K562 (cell line): ENCODE measurements around the gene TENM4. TPM values are rescaled to one million over a fixed set of nuclear protein-coding genes. Genes with fewer than 3 reads are reported as not detected.

Experiments used
- KHSRP ChIP-seq: fragments of 450-650 bp; IDR thresholded peaks from 2 replicates; pipeline ENCODE4 v1.6.1; 2017
- MGA ChIP-seq: fragments of 450-650 bp; IDR thresholded peaks from 2 replicates; pipeline ENCODE4 v1.6.1; 2016; ENCODE audit warnings: mild to moderate bottlenecking, moderate library complexity
- ZNF79 ChIP-seq: fragments of 250-450 bp; sonication (Bioruptor Pico); IDR thresholded peaks from 2 replicates; pipeline ENCODE4 v1.4.0; 2020; ENCODE audit warnings: low read depth, mild to moderate bottlenecking, moderate library complexity
- ZSCAN32 ChIP-seq: fragments of 450-650 bp; formaldehyde crosslinking; IDR thresholded peaks from 2 replicates; pipeline ENCODE4 v1.4.0; 2020; ENCODE audit warnings: mild to moderate bottlenecking, moderate library complexity
- polyA plus RNA-seq, 8 experiments: library from polyadenylated mRNA; depleted of rRNA in 4 of 8; stranded (reverse) in 5 of 8; unstranded in 3 of 8; fragments of >200 nt; fragmentation: Nextera tagmentation in 2 of 8; fragmentation: Illumina TruSeq in 1 of 8; extraction: Ambion mirVana in 2 of 8; extraction: Trizol in 1 of 8; gene quantifications; 2 replicates each; pipeline versions ENCODE4 v1.2.1 to v1.2.3, GENCODE V29; 2011 to 2014; ENCODE audit warnings: inconsistent platforms in 1 of 8, missing spikeins in 1 of 8
- total RNA-seq, 7 experiments: library from RNA; depleted of rRNA in 6 of 7; stranded (reverse); fragments of >200 nt in 6 of 7; fragmentation: Illumina TruSeq in 2 of 7; extraction: Trizol in 2 of 7; gene quantifications; 2 replicates each; pipeline versions ENCODE4 v1.2.1 to v1.2.3, GENCODE V29; 2011 to 2021; ENCODE audit warnings: low replicate concordance in 1 of 7

The TENM4 gene
- total and polyA plus RNA-seq, 9 of the 15 experiments (the other 6 are each of a cell fraction or from before 2014, with no cell fraction given): 0.16 TPM; not detected in 8

GRCh38 chr11:78914503-78914902 is 526.3 kb downstream of the TENM4 start (continued):
- no peak for TF ChIP-seq MGA
- no peak for TF ChIP-seq KHSRP
- TF ChIP-seq ZSCAN32 (CRISPR knock-in tag): no peak
- no peak for TF ChIP-seq ZNF79 (CRISPR knock-in tag)
